ENCODE measurements around the gene SLC2A2. TPM values are rescaled to one million over a fixed set of nuclear protein-coding genes. Genes with fewer than 3 reads are reported as not detected.
A peak's percentile ranks its signal among the peaks of the same experiment; 100 is the strongest.

SLC2A2 gene
- total and polyA plus RNA-seq, 12 donors, result not detected

- intact Hi-C loops (cut with DNase I), result loop anchor here in 1 of 10 donors (10.0 kb wide), 1 partner anchor 509 kb away; no protein-coding TSS in a partner anchor
- H3K4me1 ChIP-seq, result no peaks in the 10 kb centered on the region
- DNase-seq (no peak), ATAC-seq (no peak)
- no peak overlapping the region for H3K4me3 ChIP-seq
- no peaks in the 10 kb centered on the region for H3K9me3 ChIP-seq
- H3K27me3 ChIP-seq, result no peaks in the 10 kb centered on the region
- WGBS, 2 donors, result 68 to 75% methylated on average over 4 of the region's 4 CpGs
- H3K36me3 ChIP-seq, result no peaks in the 10 kb centered on the region
- TF ChIP-seq CTCF (IDR thresholded peaks at IDR 0.05), result no peak
- H3K27ac ChIP-seq, result no peak overlapping the region
Observed at GRCh38 chr3:171055336-171056178, 29.0 kb upstream of the SLC2A2 start.

- Histone ChIP-seq H3K27me3 (no peaks in the 10 kb centered on the region), H3K4me3 (no peak overlapping the region), H3K27ac (no peak overlapping the region), H3K36me3 (no peaks in the 10 kb centered on the region), H3K9me3 (no peaks in the 10 kb centered on the region), H3K4me1 (no peaks in the 10 kb centered on the region)
- intact Hi-C loops (cut with DNase I), result loop anchor here in 3 of 10 donors (5.0 to 10.0 kb wide), 2 partner anchors 510 to 512 kb away; no protein-coding TSS in a partner anchor
- no peak for TF ChIP-seq CTCF (IDR thresholded peaks at IDR 0.05)
- ATAC-seq (no peak), DNase-seq (no peak)
Observed at GRCh38 chr3:171054921-171055320, 28.4 kb upstream of the SLC2A2 start.

GRCh38 chr3:171054231-171054630 lies 27.7 kb upstream of the SLC2A2 start:
- H3K9me3 ChIP-seq, result no peaks in the 10 kb centered on the region
- no peak for DNase-seq
- TF ChIP-seq CTCF (IDR thresholded peaks at IDR 0.05), result no peak
- H3K4me3 ChIP-seq, result no peak overlapping the region
- intact Hi-C loops (cut with DNase I), result loop anchor here in 3 of 10 donors (5.0 to 10.0 kb wide), 2 partner anchors 511 to 513 kb away; no protein-coding TSS in a partner anchor
- H3K36me3 ChIP-seq, result no peaks in the 10 kb centered on the region
- no peaks in the 10 kb centered on the region for H3K27me3 ChIP-seq
- no peak overlapping the region for H3K27ac ChIP-seq
- 82 to 90% methylated on average over 1 of the region's 1 CpG for WGBS, 2 donors
- H3K4me1 ChIP-seq, result no peaks in the 10 kb centered on the region
- no peak for ATAC-seq

GRCh38 chr3:171049861-171050444 lies 23.4 kb upstream of the SLC2A2 start:
- Histone ChIP-seq H3K27me3 (no peaks in the 10 kb centered on the region), H3K36me3 (no peaks in the 10 kb centered on the region), H3K4me3 (no peak overlapping the region), H3K27ac (no peak overlapping the region), H3K4me1 (peaks cover 0 to 6% (median 0%) of the 10 kb centered on the region in 9 donors), H3K9me3 (no peaks in the 10 kb centered on the region)
- ATAC-seq, result peak; percentile 56 to 82 (median 64)
- DNase-seq, result peak; percentile 16 to 27
- peak; percentile 30 to 68 (median 63) for TF ChIP-seq CTCF (IDR thresholded peaks at IDR 0.05)
- WGBS, 2 donors, result 22 to 25% methylated on average over 6 of the region's 6 CpGs
- intact Hi-C loops (cut with DNase I), result loop anchor here in 9 of 10 donors (2.0 to 10.0 kb wide), 6 partner anchors 265 to 519 kb away; no protein-coding TSS in a partner anchor

Measured in heart right ventricle (tissue), 16 donors.